SK-N-SH (cell line): ENCODE results near the gene SLC24A3. TPM values are rescaled to one million over a fixed set of nuclear protein-coding genes. Genes with fewer than 3 reads are reported as not detected.

Source experiments
- CTCF ChIA-PET: fragments of 300-600, 350-600 bp; formaldehyde crosslinking; extraction: SDS; loops from one replicate; lab custom pipeline; 2021; lab: Yijun Ruan, JAX
- POLR2A ChIA-PET: fragments of 350-600 bp; sonication (Branson Sonifier 250); formaldehyde crosslinking; extraction: SDS; loops from one replicate; lab custom pipeline; 2020; ENCODE audit warnings: antibody characterized with exemption, inconsistent platforms; lab: Yijun Ruan, JAX
- DNase-seq: peaks from one replicate; pipeline ENCODE4 v3.0.0; 2012
- H2AFZ ChIP-seq: fragments of 200-600 bp; sonication (generic); 2 replicates; pipeline ENCODE4 v1.8.1; 2016; ENCODE audit warnings: antibody characterized with exemption, mild to moderate bottlenecking, low read depth
- H3F3A ChIP-seq: fragments of 200-600 bp; sonication (generic); replicated peaks from 2 replicates; pipeline ENCODE3; 2016; ENCODE audit warnings: antibody characterized with exemption, mild to moderate bottlenecking; ENCODE audit not compliant: insufficient read depth
- H3K27ac ChIP-seq, 2 experiments: fragments of 200-500 bp in 1 of 2; fragments of 200-600 bp in 1 of 2; sonication (Bioruptor generic) in 1 of 2; sonication (generic), shearing (Covaris generic) in 1 of 2; 2 replicates each; pipeline versions ENCODE4 v1.5.1 to v1.6.1; 2014 to 2016; ENCODE audit warnings: low read depth in 2 of 2, inconsistent platforms in 1 of 2, low read length in 1 of 2, mild to moderate bottlenecking in 1 of 2, mixed read lengths in 1 of 2
- H3K27me3 ChIP-seq: fragments of 200-600 bp; sonication (generic), shearing (Covaris generic); 2 replicates; pipeline ENCODE4 v1.6.1; 2016; ENCODE audit warnings: mixed run types; ENCODE audit not compliant: insufficient read depth
- H3K36me3 ChIP-seq, 2 experiments: fragments of 200-500 bp in 1 of 2; fragments of 200-600 bp in 1 of 2; sonication (Bioruptor generic) in 1 of 2; sonication (generic) in 1 of 2; replicated peaks in 1 of 2; 2 replicates each; pipeline versions ENCODE3 to v1.5.1; 2014 to 2016; ENCODE audit warnings: low read length in 1 of 2, mild to moderate bottlenecking in 1 of 2; ENCODE audit not compliant: insufficient read depth in 2 of 2, control insufficient read depth in 1 of 2
- H3K4me1 ChIP-seq, 2 experiments: fragments of 200-500 bp in 1 of 2; fragments of 200-600 bp in 1 of 2; sonication (Bioruptor generic) in 1 of 2; sonication (generic), shearing (Covaris generic) in 1 of 2; 2 replicates each; pipeline versions ENCODE4 v1.5.1 to v1.6.1; 2014 to 2016; ENCODE audit warnings: low read depth in 1 of 2, low read length in 1 of 2, mixed run types in 1 of 2; ENCODE audit not compliant: insufficient read depth in 2 of 2, control insufficient read depth in 1 of 2
- H3K4me2 ChIP-seq: fragments of 200-600 bp; sonication (generic), shearing (Covaris generic); 2 replicates; pipeline ENCODE4 v1.6.1; 2017; ENCODE audit warnings: mixed run types
- H3K4me3 ChIP-seq, 2 experiments: fragments of 200-500 bp in 1 of 2; fragments of 200-600 bp in 1 of 2; sonication (Bioruptor generic) in 1 of 2; sonication (generic), shearing (Covaris generic) in 1 of 2; 2 replicates each; pipeline versions ENCODE4 v1.5.1 to v1.8.1; 2014 to 2016; ENCODE audit warnings: low read depth in 2 of 2, inconsistent platforms in 1 of 2, low read length in 1 of 2, mild to moderate bottlenecking in 1 of 2, mixed read lengths in 1 of 2, moderate library complexity in 1 of 2
- H3K79me2 ChIP-seq: fragments of 200-600 bp; sonication (generic); 2 replicates; pipeline ENCODE4 v1.8.1; 2017; ENCODE audit warnings: mild to moderate bottlenecking; ENCODE audit not compliant: insufficient read depth
- H3K9ac ChIP-seq: fragments of 200-600 bp; sonication (generic); 2 replicates; pipeline ENCODE4 v1.6.1; 2017; ENCODE audit warnings: mixed run types
- H3K9me2 ChIP-seq: fragments of 200-600 bp; sonication (generic); 2 replicates; pipeline ENCODE4 v1.6.1; 2017; ENCODE audit warnings: mixed run types
- H3K9me3 ChIP-seq: fragments of 200-600 bp; sonication (generic); 2 replicates; pipeline ENCODE4 v1.6.1; 2017; ENCODE audit warnings: mixed run types, mild to moderate bottlenecking, moderate library complexity
- H4K20me1 ChIP-seq: fragments of 200-600 bp; sonication (generic); 2 replicates; pipeline ENCODE4 v1.6.1; 2017; ENCODE audit warnings: mild to moderate bottlenecking, mixed run types; ENCODE audit not compliant: insufficient read depth
- CHD2 ChIP-seq: fragments of 150-350 bp; IDR thresholded peaks from 2 replicates; pipeline ENCODE4 v1.6.1; 2018; ENCODE audit warnings: low read length; ENCODE audit not compliant: partially characterized antibody
- EP300 ChIP-seq, 2 experiments: IDR thresholded peaks; 2 replicates each; pipeline versions ENCODE4 v1.4.0 to v1.6.1; 2012; ENCODE audit warnings: borderline replicate concordance in 1 of 2, low read depth in 1 of 2, low read length in 1 of 2
- FOSL2 ChIP-seq: IDR thresholded peaks from 2 replicates; pipeline ENCODE4 v1.4.0; 2012; ENCODE audit warnings: low read depth, mild to moderate bottlenecking, moderate library complexity, borderline replicate concordance
- FOXJ3 ChIP-seq: sonication (generic); formaldehyde crosslinking; IDR thresholded peaks from 2 replicates; pipeline ENCODE4 v1.5.1; 2020; ENCODE audit warnings: mild to moderate bottlenecking, missing genetic modification reagents
- GATA2 ChIP-seq: sonication (generic); formaldehyde crosslinking; IDR thresholded peaks from 2 replicates; pipeline ENCODE4 v1.5.0; 2020; ENCODE audit warnings: mild to moderate bottlenecking, missing genetic modification reagents
- MXI1 ChIP-seq: IDR thresholded peaks from 2 replicates; pipeline ENCODE4 v1.6.1; 2012; ENCODE audit warnings: mild to moderate bottlenecking, low read depth, low read length, improper control_type of control experiment
- NFIC ChIP-seq: IDR thresholded peaks from 2 replicates; pipeline ENCODE4 v1.4.0; 2012; ENCODE audit warnings: borderline replicate concordance
- POLR2AphosphoS5 ChIP-seq: IDR thresholded peaks from 2 replicates; pipeline ENCODE4 v1.6.1; 2012; ENCODE audit warnings: low read depth, low read length
- RCOR1 ChIP-seq: fragments of 150-350 bp; IDR thresholded peaks from 2 replicates; pipeline ENCODE4 v1.6.1; 2017; ENCODE audit warnings: antibody characterized with exemption, low read length
- RFX5 ChIP-seq: IDR thresholded peaks from 2 replicates; pipeline ENCODE4 v1.6.1; 2012; ENCODE audit warnings: mild to moderate bottlenecking, improper control_type of control experiment, low read length
- SIN3A ChIP-seq: IDR thresholded peaks from 2 replicates; pipeline ENCODE4 v1.6.1; 2012; ENCODE audit warnings: low read depth, mild to moderate bottlenecking, low read length, moderate library complexity, borderline replicate concordance
- WGBS: methylation state at CpG from one replicate; pipeline ENCODE4 v1.1.6; 2017; ENCODE audit warnings: low lambda C conversion rate; 5-methylcytosine and 5-hydroxymethylcytosine counted together
- polyA plus RNA-seq, 3 experiments: library from polyadenylated mRNA; depleted of rRNA; stranded (reverse); fragments of >200 nt; gene quantifications; 2 replicates each; pipeline ENCODE4 v1.2.3, GENCODE V29; 2012
- TF ChIP-seq, protein P1 (sequence below): IDR thresholded peaks from 2 replicates; pipeline ENCODE4 v1.6.1; 2012; ENCODE audit warnings: mild to moderate bottlenecking, low read depth, low read length, moderate library complexity
- TF ChIP-seq, protein P2 (sequence below): fragments of 200-600 bp; sonication (generic); IDR thresholded peaks from 2 replicates; pipeline ENCODE4 v1.6.1; 2017; ENCODE audit warnings: antibody characterized with exemption, mild to moderate bottlenecking, moderate library complexity
- TF ChIP-seq, protein P3 (sequence below): IDR thresholded peaks from 2 replicates; pipeline ENCODE4 v1.4.0; 2012; ENCODE audit warnings: low read depth
- TF ChIP-seq, protein P4 (sequence below): fragments of 150-350 bp; IDR thresholded peaks from 2 replicates; pipeline ENCODE4 v1.6.1; 2017; ENCODE audit warnings: antibody characterized with exemption, low read length, low read depth, borderline replicate concordance
- TF ChIP-seq, protein P5 (sequence below): fragments of 150-350 bp; IDR thresholded peaks from 2 replicates; pipeline ENCODE4 v1.6.1; 2016; ENCODE audit warnings: mild to moderate bottlenecking, low read depth, low read length
- TF ChIP-seq, protein P6 (sequence below): IDR thresholded peaks from 2 replicates; pipeline ENCODE4; 2012
- TF ChIP-seq, protein P7 (sequence below): IDR thresholded peaks from 2 replicates; pipeline ENCODE4 v1.4.0; 2012; ENCODE audit warnings: low read depth, borderline replicate concordance

Gene SLC24A3
- polyA plus RNA-seq, 1 of the 3 experiments (the other 2 are of a cell fraction), result not detected

DNA sequence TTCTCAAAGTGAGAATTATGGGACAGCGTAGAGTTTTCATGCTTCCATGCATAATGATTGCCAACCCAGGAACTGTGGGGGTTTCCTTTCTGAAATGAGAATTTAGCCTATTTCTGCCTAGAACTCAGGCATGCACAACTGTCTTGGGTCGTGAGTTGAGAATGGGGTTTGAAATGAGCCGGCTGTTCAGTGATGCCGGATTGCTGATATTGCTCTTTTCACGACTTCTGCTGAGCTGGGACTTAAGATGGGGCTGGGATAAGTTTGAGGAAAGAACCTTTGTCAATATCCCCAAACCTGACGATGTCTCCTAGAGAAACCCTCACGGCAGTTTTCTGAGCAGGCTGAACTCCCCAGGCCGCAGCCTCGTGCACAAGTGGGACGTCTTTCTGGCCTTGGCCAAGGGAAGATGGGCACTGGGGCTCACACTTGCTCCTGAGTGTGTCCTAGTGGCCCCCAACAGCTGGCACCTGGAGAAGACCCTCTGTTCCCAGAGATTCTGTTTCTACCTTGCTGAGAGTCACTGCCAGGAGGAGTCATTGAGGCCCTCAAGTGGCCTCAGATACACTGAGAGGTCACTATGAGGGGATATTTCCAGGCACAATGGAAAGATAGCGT lies 511.5 kb downstream of the SLC24A3 start:
- no peaks in the 10 kb centered on the region for H3K36me3 ChIP-seq
- ChIA-PET CTCF (interaction anchor here (0.6 kb wide), 1 partner anchor 700 kb away, joined by 3 read pairs; no protein-coding TSS in a partner anchor), POLR2A (no interaction called here)
- no peak for DNase-seq
- no peaks in the 10 kb centered on the region for H3K4me1 ChIP-seq
- peaks cover 3% of the 10 kb centered on the region for H3F3A ChIP-seq
- no peak overlapping the region for H3K27ac ChIP-seq
- H2AFZ ChIP-seq, result no peak overlapping the region
- no peak overlapping the region for H3K9ac ChIP-seq
- WGBS, result 85% methylated on average over 10 of the region's 11 CpGs
- no peak overlapping the region for H3K4me3 ChIP-seq
- H3K79me2 ChIP-seq, result no peaks in the 10 kb centered on the region
- H3K9me3 ChIP-seq, result no peaks in the 10 kb centered on the region
- TF ChIP-seq FOXJ3 (no peak), NFIC (no peak), CHD2 (no peak), GATA2 (no peak), RFX5 (no peak), RCOR1 (no peak), FOSL2 (no peak), POLR2AphosphoS5 (no peak), SIN3A (no peak), MXI1 (no peak), EP300 (IDR thresholded peaks at IDR 0.05; ENCODE audit: borderline replicate concordance in 1 of 2, low read depth in 1 of 2, low read length in 1 of 2) (no peak)
- TF ChIP-seq, protein P1, sequence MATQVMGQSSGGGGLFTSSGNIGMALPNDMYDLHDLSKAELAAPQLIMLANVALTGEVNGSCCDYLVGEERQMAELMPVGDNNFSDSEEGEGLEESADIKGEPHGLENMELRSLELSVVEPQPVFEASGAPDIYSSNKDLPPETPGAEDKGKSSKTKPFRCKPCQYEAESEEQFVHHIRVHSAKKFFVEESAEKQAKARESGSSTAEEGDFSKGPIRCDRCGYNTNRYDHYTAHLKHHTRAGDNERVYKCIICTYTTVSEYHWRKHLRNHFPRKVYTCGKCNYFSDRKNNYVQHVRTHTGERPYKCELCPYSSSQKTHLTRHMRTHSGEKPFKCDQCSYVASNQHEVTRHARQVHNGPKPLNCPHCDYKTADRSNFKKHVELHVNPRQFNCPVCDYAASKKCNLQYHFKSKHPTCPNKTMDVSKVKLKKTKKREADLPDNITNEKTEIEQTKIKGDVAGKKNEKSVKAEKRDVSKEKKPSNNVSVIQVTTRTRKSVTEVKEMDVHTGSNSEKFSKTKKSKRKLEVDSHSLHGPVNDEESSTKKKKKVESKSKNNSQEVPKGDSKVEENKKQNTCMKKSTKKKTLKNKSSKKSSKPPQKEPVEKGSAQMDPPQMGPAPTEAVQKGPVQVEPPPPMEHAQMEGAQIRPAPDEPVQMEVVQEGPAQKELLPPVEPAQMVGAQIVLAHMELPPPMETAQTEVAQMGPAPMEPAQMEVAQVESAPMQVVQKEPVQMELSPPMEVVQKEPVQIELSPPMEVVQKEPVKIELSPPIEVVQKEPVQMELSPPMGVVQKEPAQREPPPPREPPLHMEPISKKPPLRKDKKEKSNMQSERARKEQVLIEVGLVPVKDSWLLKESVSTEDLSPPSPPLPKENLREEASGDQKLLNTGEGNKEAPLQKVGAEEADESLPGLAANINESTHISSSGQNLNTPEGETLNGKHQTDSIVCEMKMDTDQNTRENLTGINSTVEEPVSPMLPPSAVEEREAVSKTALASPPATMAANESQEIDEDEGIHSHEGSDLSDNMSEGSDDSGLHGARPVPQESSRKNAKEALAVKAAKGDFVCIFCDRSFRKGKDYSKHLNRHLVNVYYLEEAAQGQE, result no peak
- TF ChIP-seq, protein P2, sequence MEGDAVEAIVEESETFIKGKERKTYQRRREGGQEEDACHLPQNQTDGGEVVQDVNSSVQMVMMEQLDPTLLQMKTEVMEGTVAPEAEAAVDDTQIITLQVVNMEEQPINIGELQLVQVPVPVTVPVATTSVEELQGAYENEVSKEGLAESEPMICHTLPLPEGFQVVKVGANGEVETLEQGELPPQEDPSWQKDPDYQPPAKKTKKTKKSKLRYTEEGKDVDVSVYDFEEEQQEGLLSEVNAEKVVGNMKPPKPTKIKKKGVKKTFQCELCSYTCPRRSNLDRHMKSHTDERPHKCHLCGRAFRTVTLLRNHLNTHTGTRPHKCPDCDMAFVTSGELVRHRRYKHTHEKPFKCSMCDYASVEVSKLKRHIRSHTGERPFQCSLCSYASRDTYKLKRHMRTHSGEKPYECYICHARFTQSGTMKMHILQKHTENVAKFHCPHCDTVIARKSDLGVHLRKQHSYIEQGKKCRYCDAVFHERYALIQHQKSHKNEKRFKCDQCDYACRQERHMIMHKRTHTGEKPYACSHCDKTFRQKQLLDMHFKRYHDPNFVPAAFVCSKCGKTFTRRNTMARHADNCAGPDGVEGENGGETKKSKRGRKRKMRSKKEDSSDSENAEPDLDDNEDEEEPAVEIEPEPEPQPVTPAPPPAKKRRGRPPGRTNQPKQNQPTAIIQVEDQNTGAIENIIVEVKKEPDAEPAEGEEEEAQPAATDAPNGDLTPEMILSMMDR, result no peak
- TF ChIP-seq, protein P3, sequence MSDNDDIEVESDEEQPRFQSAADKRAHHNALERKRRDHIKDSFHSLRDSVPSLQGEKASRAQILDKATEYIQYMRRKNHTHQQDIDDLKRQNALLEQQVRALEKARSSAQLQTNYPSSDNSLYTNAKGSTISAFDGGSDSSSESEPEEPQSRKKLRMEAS, result no peak
- TF ChIP-seq, protein P4, sequence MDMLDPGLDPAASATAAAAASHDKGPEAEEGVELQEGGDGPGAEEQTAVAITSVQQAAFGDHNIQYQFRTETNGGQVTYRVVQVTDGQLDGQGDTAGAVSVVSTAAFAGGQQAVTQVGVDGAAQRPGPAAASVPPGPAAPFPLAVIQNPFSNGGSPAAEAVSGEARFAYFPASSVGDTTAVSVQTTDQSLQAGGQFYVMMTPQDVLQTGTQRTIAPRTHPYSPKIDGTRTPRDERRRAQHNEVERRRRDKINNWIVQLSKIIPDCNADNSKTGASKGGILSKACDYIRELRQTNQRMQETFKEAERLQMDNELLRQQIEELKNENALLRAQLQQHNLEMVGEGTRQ, result no peak
- TF ChIP-seq, protein P5, sequence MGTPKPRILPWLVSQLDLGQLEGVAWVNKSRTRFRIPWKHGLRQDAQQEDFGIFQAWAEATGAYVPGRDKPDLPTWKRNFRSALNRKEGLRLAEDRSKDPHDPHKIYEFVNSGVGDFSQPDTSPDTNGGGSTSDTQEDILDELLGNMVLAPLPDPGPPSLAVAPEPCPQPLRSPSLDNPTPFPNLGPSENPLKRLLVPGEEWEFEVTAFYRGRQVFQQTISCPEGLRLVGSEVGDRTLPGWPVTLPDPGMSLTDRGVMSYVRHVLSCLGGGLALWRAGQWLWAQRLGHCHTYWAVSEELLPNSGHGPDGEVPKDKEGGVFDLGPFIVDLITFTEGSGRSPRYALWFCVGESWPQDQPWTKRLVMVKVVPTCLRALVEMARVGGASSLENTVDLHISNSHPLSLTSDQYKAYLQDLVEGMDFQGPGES, result no peak
- TF ChIP-seq, protein P6, sequence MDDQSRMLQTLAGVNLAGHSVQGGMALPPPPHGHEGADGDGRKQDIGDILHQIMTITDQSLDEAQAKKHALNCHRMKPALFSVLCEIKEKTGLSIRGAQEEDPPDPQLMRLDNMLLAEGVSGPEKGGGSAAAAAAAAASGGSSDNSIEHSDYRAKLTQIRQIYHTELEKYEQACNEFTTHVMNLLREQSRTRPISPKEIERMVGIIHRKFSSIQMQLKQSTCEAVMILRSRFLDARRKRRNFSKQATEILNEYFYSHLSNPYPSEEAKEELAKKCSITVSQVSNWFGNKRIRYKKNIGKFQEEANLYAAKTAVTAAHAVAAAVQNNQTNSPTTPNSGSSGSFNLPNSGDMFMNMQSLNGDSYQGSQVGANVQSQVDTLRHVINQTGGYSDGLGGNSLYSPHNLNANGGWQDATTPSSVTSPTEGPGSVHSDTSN, result no peak
- TF ChIP-seq, protein P7, sequence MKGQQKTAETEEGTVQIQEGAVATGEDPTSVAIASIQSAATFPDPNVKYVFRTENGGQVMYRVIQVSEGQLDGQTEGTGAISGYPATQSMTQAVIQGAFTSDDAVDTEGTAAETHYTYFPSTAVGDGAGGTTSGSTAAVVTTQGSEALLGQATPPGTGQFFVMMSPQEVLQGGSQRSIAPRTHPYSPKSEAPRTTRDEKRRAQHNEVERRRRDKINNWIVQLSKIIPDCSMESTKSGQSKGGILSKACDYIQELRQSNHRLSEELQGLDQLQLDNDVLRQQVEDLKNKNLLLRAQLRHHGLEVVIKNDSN, result no peak
- no peaks in the 10 kb centered on the region for H4K20me1 ChIP-seq
- H3K9me2 ChIP-seq, result no peaks in the 10 kb centered on the region
- no peaks in the 10 kb centered on the region for H3K27me3 ChIP-seq
- no peak overlapping the region for H3K4me2 ChIP-seq
